ENCODE results near the gene SIGLEC12. TPM values are rescaled to one million over a fixed set of nuclear protein-coding genes. Genes with fewer than 3 reads are reported as not detected.

The SIGLEC12 gene
- polyA plus RNA-seq, 2 of the 4 experiments (the other 2 are of a cell fraction) = not detected

DNA sequence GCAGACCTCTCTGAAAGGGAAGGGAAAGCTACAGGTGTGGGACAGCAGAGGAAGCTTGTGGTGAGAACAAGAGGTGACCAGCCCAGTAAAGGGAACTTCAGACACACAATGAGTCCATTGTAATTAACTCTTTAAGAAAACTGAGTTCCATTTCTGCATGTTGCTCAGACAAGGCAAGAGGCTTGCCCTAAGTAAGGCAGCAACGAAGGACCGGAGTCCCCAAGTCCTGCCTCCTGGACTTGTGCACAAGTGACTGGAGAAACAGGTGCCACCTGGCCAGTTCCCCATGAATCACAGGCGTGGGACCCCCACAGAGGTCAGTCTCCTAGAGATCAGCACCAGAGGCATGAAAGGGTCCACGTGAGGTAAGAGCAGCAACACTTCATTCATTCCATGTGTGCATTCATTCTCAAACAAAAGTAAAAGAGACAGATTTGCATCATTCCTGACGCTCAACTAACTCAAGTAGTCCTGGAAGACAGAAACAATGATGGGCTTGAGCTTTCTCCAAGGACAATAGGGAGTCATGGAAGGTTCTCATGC is 44.6 kb upstream of the SIGLEC12 start:
- H3K4me1 ChIP-seq = no peaks in the 10 kb centered on the region
- POLR2A ChIA-PET = no interaction called here
- TF ChIP-seq RARB (CRISPR knock-in tag; IDR thresholded peaks at IDR 0.05) = no peak
- TF ChIP-seq, protein P1, sequence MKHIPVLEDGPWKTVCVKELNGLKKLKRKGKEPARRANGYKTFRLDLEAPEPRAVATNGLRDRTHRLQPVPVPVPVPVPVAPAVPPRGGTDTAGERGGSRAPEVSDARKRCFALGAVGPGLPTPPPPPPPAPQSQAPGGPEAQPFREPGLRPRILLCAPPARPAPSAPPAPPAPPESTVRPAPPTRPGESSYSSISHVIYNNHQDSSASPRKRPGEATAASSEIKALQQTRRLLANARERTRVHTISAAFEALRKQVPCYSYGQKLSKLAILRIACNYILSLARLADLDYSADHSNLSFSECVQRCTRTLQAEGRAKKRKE (CRISPR knock-in tag; IDR thresholded peaks at IDR 0.05; ENCODE audit: low read depth) = no peak
- no peak for ATAC-seq
- no peak overlapping the region for H3K4me3 ChIP-seq
- FAIRE-seq = no peak
- 5% methylated on average over 5 of the region's 5 CpGs for WGBS (ENCODE audit: missing lambda C conversion rate)
- DNase-seq (ENCODE audit: low read depth in 1 of 2, low spot score in 1 of 2) = no peak
- no peak overlapping the region for H3K4me2 ChIP-seq
- CTCF ChIA-PET = interaction anchor here (4.7 kb wide), 1 partner anchor 32 kb away, joined by 15 read pairs; no protein-coding TSS in a partner anchor
- peaks cover 3% of the 10 kb centered on the region; the same call in 1 of the 3 replicates for H3K9me3 ChIP-seq
- H3K27ac ChIP-seq = no peak overlapping the region

DNA sequence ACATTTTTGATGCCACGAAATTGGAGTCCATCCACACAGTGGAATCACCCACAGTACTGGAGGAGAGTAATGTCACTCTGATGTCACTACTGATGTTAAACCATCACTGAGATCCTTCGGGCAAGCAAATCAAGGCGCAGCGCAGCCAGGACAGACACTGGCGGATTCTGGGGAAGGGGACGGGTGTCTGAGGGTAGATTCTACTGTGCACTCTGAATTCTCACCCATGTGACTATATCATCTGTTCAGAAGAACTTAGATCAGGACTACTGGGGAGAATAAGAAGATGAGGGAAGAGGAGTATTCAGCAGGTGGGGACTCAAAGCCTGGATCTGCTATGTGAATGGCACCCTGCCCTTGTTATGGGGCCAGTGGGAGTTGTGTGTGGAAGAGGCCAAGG is 42.4 kb upstream of the SIGLEC12 start:
- TF ChIP-seq, protein P2, sequence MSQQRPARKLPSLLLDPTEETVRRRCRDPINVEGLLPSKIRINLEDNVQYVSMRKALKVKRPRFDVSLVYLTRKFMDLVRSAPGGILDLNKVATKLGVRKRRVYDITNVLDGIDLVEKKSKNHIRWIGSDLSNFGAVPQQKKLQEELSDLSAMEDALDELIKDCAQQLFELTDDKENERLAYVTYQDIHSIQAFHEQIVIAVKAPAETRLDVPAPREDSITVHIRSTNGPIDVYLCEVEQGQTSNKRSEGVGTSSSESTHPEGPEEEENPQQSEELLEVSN (IDR thresholded peaks at IDR 0.05; ENCODE audit: borderline replicate concordance, low read depth) = no peak
- no peak for TF ChIP-seq RCOR1 (IDR thresholded peaks at IDR 0.05; ENCODE audit: low read depth, low read length)
- no peak for TF ChIP-seq FOSL2 (IDR thresholded peaks at IDR 0.05)
- no peak for TF ChIP-seq FOSL2 (CRISPR knock-in tag; IDR thresholded peaks at IDR 0.05)
- no peak for TF ChIP-seq TFCP2L1 (CRISPR knock-in tag; IDR thresholded peaks at IDR 0.05)
- TF ChIP-seq GATA3 (IDR thresholded peaks at IDR 0.05; ENCODE audit: borderline replicate concordance) = no peak
- TF ChIP-seq, protein P3, sequence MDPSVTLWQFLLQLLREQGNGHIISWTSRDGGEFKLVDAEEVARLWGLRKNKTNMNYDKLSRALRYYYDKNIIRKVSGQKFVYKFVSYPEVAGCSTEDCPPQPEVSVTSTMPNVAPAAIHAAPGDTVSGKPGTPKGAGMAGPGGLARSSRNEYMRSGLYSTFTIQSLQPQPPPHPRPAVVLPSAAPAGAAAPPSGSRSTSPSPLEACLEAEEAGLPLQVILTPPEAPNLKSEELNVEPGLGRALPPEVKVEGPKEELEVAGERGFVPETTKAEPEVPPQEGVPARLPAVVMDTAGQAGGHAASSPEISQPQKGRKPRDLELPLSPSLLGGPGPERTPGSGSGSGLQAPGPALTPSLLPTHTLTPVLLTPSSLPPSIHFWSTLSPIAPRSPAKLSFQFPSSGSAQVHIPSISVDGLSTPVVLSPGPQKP (IDR thresholded peaks at IDR 0.05; ENCODE audit: low read depth, low read length) = no peak
- no peak for TF ChIP-seq MYC (IDR thresholded peaks at IDR 0.05; ENCODE audit: borderline replicate concordance, low read length)
- no peak for TF ChIP-seq SREBF2 (IDR thresholded peaks at IDR 0.05)
- TF ChIP-seq HOXB13 (CRISPR knock-in tag; IDR thresholded peaks at IDR 0.05; ENCODE audit: low read depth) = no peak
- no peak for TF ChIP-seq CEBPB (IDR thresholded peaks at IDR 0.05)
- no peak for TF ChIP-seq RFX5 (IDR thresholded peaks at IDR 0.05)
- TF ChIP-seq CHD4 (IDR thresholded peaks at IDR 0.05; ENCODE audit: borderline replicate concordance) = no peak
- TF ChIP-seq PHF8 (IDR thresholded peaks at IDR 0.05; ENCODE audit: borderline replicate concordance, low read depth) = no peak
- TF ChIP-seq KDM5A (IDR thresholded peaks at IDR 0.05) = no peak
- TF ChIP-seq RNF2 (IDR thresholded peaks at IDR 0.05; ENCODE audit: borderline replicate concordance, low read depth) = no peak
- no peak for TF ChIP-seq EHF (CRISPR knock-in tag; IDR thresholded peaks at IDR 0.05)
- TF ChIP-seq, protein P4, sequence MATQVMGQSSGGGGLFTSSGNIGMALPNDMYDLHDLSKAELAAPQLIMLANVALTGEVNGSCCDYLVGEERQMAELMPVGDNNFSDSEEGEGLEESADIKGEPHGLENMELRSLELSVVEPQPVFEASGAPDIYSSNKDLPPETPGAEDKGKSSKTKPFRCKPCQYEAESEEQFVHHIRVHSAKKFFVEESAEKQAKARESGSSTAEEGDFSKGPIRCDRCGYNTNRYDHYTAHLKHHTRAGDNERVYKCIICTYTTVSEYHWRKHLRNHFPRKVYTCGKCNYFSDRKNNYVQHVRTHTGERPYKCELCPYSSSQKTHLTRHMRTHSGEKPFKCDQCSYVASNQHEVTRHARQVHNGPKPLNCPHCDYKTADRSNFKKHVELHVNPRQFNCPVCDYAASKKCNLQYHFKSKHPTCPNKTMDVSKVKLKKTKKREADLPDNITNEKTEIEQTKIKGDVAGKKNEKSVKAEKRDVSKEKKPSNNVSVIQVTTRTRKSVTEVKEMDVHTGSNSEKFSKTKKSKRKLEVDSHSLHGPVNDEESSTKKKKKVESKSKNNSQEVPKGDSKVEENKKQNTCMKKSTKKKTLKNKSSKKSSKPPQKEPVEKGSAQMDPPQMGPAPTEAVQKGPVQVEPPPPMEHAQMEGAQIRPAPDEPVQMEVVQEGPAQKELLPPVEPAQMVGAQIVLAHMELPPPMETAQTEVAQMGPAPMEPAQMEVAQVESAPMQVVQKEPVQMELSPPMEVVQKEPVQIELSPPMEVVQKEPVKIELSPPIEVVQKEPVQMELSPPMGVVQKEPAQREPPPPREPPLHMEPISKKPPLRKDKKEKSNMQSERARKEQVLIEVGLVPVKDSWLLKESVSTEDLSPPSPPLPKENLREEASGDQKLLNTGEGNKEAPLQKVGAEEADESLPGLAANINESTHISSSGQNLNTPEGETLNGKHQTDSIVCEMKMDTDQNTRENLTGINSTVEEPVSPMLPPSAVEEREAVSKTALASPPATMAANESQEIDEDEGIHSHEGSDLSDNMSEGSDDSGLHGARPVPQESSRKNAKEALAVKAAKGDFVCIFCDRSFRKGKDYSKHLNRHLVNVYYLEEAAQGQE (IDR thresholded peaks at IDR 0.05) = no peak
- TF ChIP-seq FOSB (CRISPR knock-in tag; IDR thresholded peaks at IDR 0.05) = no peak
- H3K4me2 ChIP-seq = no peak overlapping the region
- H3K4me1 ChIP-seq = no peaks in the 10 kb centered on the region
- DNase-seq (ENCODE audit: low read depth in 1 of 2, low spot score in 1 of 2) (no peak), ATAC-seq (no peak), FAIRE-seq (no peak)
- H3K9me3 ChIP-seq = peaks cover 3% of the 10 kb centered on the region; the same call in 1 of the 3 replicates
- no peak overlapping the region for H3K27ac ChIP-seq
- POLR2A ChIA-PET = no interaction called here
- CTCF ChIA-PET = no interaction called here
- WGBS (ENCODE audit: missing lambda C conversion rate) = 29% methylated on average over 6 of the region's 6 CpGs
- no peak overlapping the region for H3K4me3 ChIP-seq
